ENCODE data around the gene ASAP2.

The ASAP2 gene

GRCh38 chr2:9217838-9218770 is 11.5 kb downstream of the ASAP2 start:
- Histone ChIP-seq H3K27me3 (ENCODE audit: insufficient read depth, low read length) (no peaks in the 10 kb centered on the region), H3K27ac (ENCODE audit: low read depth, low read length, poor library complexity, severe bottlenecking) (no peak overlapping the region), H3K4me2 (ENCODE audit: low read length) (no peak overlapping the region), H3K4me3 (ENCODE audit: low read depth, low read length, poor library complexity, severe bottlenecking) (no peak overlapping the region), H3K9ac (ENCODE audit: low read length) (no peak overlapping the region), H2AFZ (ENCODE audit: low read length) (no peak overlapping the region), H3K4me1 (ENCODE audit: insufficient read depth, low read length, severe bottlenecking) (no peaks in the 10 kb centered on the region), H3K79me2 (ENCODE audit: insufficient read depth, low read length) (no peaks in the 10 kb centered on the region), H4K20me1 (ENCODE audit: insufficient read depth, low read length) (no peaks in the 10 kb centered on the region), H3K9me2 (ENCODE audit: low read depth, low read length) (no peaks in the 10 kb centered on the region), H3K36me3 (ENCODE audit: insufficient read depth, low read length) (no peaks in the 10 kb centered on the region), H3F3A (ENCODE audit: insufficient read depth, low read length) (no peaks in the 10 kb centered on the region), H3K9me3 (ENCODE audit: low read length) (no peaks in the 10 kb centered on the region)
- TF ChIP-seq EZH2 (IDR thresholded peaks at IDR 0.05; ENCODE audit: borderline replicate concordance, low read length): no peak
- TF ChIP-seq CTCF (IDR thresholded peaks at IDR 0.05; ENCODE audit: low read length): no peak

- H3K4me2 ChIP-seq (ENCODE audit: low read length): no peak overlapping the region
- no peaks in the 10 kb centered on the region for H3K36me3 ChIP-seq (ENCODE audit: insufficient read depth, low read length)
- no peaks in the 10 kb centered on the region for H3F3A ChIP-seq (ENCODE audit: insufficient read depth, low read length)
- H3K4me1 ChIP-seq (ENCODE audit: insufficient read depth, low read length, severe bottlenecking): no peaks in the 10 kb centered on the region
- no peaks in the 10 kb centered on the region for H3K9me2 ChIP-seq (ENCODE audit: low read depth, low read length)
- H3K27ac ChIP-seq (ENCODE audit: low read depth, low read length, poor library complexity, severe bottlenecking): no peak overlapping the region
- no peak overlapping the region for H3K9ac ChIP-seq (ENCODE audit: low read length)
- H3K4me3 ChIP-seq (ENCODE audit: low read depth, low read length, poor library complexity, severe bottlenecking): no peak overlapping the region
- no peak for TF ChIP-seq EZH2 (IDR thresholded peaks at IDR 0.05; ENCODE audit: borderline replicate concordance, low read length)
- H3K27me3 ChIP-seq (ENCODE audit: insufficient read depth, low read length): no peaks in the 10 kb centered on the region
- H3K9me3 ChIP-seq (ENCODE audit: low read length): no peaks in the 10 kb centered on the region
- no peaks in the 10 kb centered on the region for H4K20me1 ChIP-seq (ENCODE audit: insufficient read depth, low read length)
- no peak overlapping the region for H2AFZ ChIP-seq (ENCODE audit: low read length)
- no peaks in the 10 kb centered on the region for H3K79me2 ChIP-seq (ENCODE audit: insufficient read depth, low read length)
Measured at GRCh38 chr2:9219027-9219445, 12.4 kb downstream of the ASAP2 start.

- H3K9ac ChIP-seq (ENCODE audit: low read length): no peak overlapping the region
- no peak overlapping the region for H3K27ac ChIP-seq (ENCODE audit: low read depth, low read length, poor library complexity, severe bottlenecking)
- no peak overlapping the region for H3K4me3 ChIP-seq (ENCODE audit: low read depth, low read length, poor library complexity, severe bottlenecking)
- no peak for TF ChIP-seq CTCF (IDR thresholded peaks at IDR 0.05; ENCODE audit: low read length)
- TF ChIP-seq EZH2 (IDR thresholded peaks at IDR 0.05; ENCODE audit: borderline replicate concordance, low read length): no peak
- no peaks in the 10 kb centered on the region for H3K36me3 ChIP-seq (ENCODE audit: insufficient read depth, low read length)
- no peak overlapping the region for H3K4me2 ChIP-seq (ENCODE audit: low read length)
- H4K20me1 ChIP-seq (ENCODE audit: insufficient read depth, low read length): no peaks in the 10 kb centered on the region
- H3K9me2 ChIP-seq (ENCODE audit: low read depth, low read length): no peaks in the 10 kb centered on the region
- H3F3A ChIP-seq (ENCODE audit: insufficient read depth, low read length): no peaks in the 10 kb centered on the region
- H3K79me2 ChIP-seq (ENCODE audit: insufficient read depth, low read length): no peaks in the 10 kb centered on the region
- no peaks in the 10 kb centered on the region for H3K9me3 ChIP-seq (ENCODE audit: low read length)
- H2AFZ ChIP-seq (ENCODE audit: low read length): no peak overlapping the region
- H3K27me3 ChIP-seq (ENCODE audit: insufficient read depth, low read length): no peaks in the 10 kb centered on the region
- H3K4me1 ChIP-seq (ENCODE audit: insufficient read depth, low read length, severe bottlenecking): no peaks in the 10 kb centered on the region
Measured at GRCh38 chr2:9220201-9220600, 13.6 kb downstream of the ASAP2 start.
